Measurements from ENCODE around the gene MACROH2A1. TPM values are rescaled to one million over a fixed set of nuclear protein-coding genes. Genes with fewer than 3 reads are reported as not detected.

The MACROH2A1 gene
- total RNA-seq, 1 donor from 2014 or later: 179 TPM

DNA sequence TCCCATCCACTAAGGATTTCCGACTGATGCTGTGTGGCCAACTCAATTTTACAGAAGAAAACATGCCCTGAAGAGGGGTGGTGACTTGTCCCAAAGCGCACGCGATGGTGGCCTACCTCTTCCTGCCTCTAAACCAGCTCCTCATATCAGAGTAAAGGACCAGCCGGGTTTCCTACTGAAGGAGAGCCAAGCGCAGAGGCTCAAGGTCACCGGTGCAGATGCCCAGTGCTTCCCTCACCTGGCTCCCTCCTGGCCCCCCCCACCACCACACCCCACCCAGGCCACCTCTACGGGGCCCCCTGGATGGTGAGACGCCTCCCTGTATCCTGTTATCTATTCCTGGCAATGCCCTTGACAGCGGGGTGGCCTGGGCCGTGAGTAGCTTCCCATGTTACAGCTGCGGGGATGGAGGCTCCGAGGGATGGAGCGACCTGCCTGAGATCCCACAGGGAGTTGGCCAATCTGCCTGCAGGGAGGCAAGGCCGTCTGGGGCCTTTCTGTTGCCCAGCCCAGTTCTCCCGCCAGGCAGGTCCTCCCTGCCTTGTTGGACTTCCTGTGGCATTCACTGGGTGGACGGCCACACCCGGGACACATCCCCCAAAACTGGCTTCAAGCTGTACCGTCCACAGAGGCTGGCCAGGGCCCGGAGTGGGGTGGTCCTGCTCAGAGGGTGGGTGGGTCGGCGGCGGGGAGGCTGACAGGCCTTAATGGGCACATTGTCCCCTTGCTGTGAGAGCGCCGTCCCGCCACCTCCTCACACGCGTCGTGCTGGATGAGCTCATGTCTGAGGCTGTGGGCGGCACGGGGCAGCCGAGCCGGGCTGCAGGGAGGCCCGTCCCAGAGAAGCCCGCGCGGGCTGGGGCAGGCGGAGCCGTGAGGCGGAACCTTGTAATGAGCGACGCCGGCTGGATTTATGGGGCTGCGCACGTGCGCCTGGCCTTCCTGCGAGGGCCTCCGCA lies 72.5 kb downstream of the MACROH2A1 start:
- ATAC-seq (no peak), DNase-seq (no peak)
- H3K4me1 ChIP-seq: no peaks in the 10 kb centered on the region
- TF ChIP-seq, protein P1, sequence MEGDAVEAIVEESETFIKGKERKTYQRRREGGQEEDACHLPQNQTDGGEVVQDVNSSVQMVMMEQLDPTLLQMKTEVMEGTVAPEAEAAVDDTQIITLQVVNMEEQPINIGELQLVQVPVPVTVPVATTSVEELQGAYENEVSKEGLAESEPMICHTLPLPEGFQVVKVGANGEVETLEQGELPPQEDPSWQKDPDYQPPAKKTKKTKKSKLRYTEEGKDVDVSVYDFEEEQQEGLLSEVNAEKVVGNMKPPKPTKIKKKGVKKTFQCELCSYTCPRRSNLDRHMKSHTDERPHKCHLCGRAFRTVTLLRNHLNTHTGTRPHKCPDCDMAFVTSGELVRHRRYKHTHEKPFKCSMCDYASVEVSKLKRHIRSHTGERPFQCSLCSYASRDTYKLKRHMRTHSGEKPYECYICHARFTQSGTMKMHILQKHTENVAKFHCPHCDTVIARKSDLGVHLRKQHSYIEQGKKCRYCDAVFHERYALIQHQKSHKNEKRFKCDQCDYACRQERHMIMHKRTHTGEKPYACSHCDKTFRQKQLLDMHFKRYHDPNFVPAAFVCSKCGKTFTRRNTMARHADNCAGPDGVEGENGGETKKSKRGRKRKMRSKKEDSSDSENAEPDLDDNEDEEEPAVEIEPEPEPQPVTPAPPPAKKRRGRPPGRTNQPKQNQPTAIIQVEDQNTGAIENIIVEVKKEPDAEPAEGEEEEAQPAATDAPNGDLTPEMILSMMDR (IDR thresholded peaks at IDR 0.05): no peak
- peaks cover 6% of the 10 kb centered on the region for H3K36me3 ChIP-seq
- no peaks in the 10 kb centered on the region for H3K27me3 ChIP-seq
- H3K9me3 ChIP-seq: no peaks in the 10 kb centered on the region
- intact Hi-C loops (cut with DNase I): no loop called here
- no peak overlapping the region for H3K27ac ChIP-seq
- no peak overlapping the region for H3K4me3 ChIP-seq

GRCh38 chr5:135324897-135325650 lies 74.0 kb downstream of the MACROH2A1 start:
- DNase-seq (no peak), ATAC-seq (no peak)
- intact Hi-C loops (cut with DNase I): no loop called here

DNA sequence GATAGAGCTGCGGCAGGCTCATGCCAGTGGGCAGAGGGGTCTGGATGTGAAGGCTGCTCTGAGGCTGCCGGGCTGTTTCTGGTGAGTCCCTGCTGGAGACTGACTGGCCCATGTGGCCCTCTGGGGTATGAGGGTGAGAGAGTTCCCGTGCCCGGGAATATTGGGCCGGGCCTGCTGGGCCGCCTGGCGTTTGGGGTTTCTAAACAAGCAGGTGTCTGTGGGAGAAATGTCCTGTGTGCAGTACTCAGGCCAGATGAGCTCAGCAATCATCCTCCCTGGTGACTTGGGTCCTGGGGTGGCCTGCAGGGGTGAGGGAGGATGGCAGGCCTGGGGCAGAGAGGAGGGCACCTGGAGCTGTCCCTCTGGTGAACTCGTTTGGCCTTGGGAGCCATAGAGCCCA lies 74.9 kb downstream of the MACROH2A1 start:
- intact Hi-C loops (cut with DNase I): no loop called here
- ATAC-seq: no peak

More at GRCh38 chr5:135324897-135325650, 74.0 kb downstream of the MACROH2A1 start:
- Histone ChIP-seq H3K9me3 (no peaks in the 10 kb centered on the region), H3K4me3 (no peak overlapping the region), H3K4me1 (no peaks in the 10 kb centered on the region), H3K36me3 (no peaks in the 10 kb centered on the region), H3K27me3 (no peaks in the 10 kb centered on the region), H3K27ac (no peak overlapping the region)
- TF ChIP-seq, protein P1 (IDR thresholded peaks at IDR 0.05): no peak

DNA sequence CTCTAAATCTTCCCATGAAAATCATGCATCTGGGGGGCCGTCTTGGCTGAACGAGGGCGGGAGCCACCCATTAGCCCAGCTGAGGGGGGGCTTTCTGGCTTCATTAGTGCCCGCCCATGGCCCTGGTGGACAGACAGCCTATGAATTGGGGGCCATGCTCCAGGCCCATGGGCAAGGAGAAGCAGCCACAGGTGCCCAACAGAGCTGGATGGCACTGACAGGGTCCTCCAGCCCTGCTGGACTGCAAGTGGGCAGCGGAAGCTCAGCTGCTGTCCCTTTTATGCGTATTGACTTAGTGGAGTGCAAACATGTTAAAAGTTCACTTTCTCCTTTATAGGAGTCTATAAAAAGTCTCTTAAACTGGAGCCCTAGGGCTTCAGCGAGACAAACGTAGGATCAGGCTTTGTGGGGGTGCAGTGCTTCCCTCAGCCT lies 75.3 kb downstream of the MACROH2A1 start:
- intact Hi-C loops (cut with DNase I): no loop called here
- DNase-seq: no peak
- TF ChIP-seq, protein P1 (IDR thresholded peaks at IDR 0.05): no peak
- Histone ChIP-seq H3K4me1 (no peaks in the 10 kb centered on the region), H3K9me3 (no peaks in the 10 kb centered on the region), H3K27me3 (no peaks in the 10 kb centered on the region), H3K4me3 (no peak overlapping the region), H3K36me3 (no peaks in the 10 kb centered on the region), H3K27ac (no peak overlapping the region)
- no peak for ATAC-seq

More for the DNA sequence above, 74.9 kb downstream of the MACROH2A1 start:
- Histone ChIP-seq H3K27ac (no peak overlapping the region), H3K27me3 (no peaks in the 10 kb centered on the region), H3K4me1 (no peaks in the 10 kb centered on the region), H3K9me3 (no peaks in the 10 kb centered on the region), H3K36me3 (no peaks in the 10 kb centered on the region), H3K4me3 (no peak overlapping the region)
- DNase-seq: no peak
- TF ChIP-seq, protein P1 (IDR thresholded peaks at IDR 0.05): no peak

GRCh38 chr5:135323227-135323626 lies 75.8 kb downstream of the MACROH2A1 start:
- H3K4me3 ChIP-seq: no peak overlapping the region
- H3K9me3 ChIP-seq: no peaks in the 10 kb centered on the region
- ATAC-seq: no peak
- H3K36me3 ChIP-seq: no peaks in the 10 kb centered on the region
- no peaks in the 10 kb centered on the region for H3K4me1 ChIP-seq
- no peaks in the 10 kb centered on the region for H3K27me3 ChIP-seq
- no peak for DNase-seq
- TF ChIP-seq, protein P1 (IDR thresholded peaks at IDR 0.05): no peak
- intact Hi-C loops (cut with DNase I): no loop called here
- H3K27ac ChIP-seq: no peak overlapping the region
